Measurements from ENCODE around the gene ANKS1B.

The ANKS1B gene

GRCh38 chr12:99026332-99027054 is 958.2 kb downstream of the ANKS1B start:
- no peak for DNase-seq (ENCODE audit: low read depth, low spot score)

GRCh38 chr12:99024870-99025269 is 959.9 kb downstream of the ANKS1B start:
- no peak for DNase-seq (ENCODE audit: low read depth, low spot score)

GRCh38 chr12:99024191-99024590 is 960.5 kb downstream of the ANKS1B start:
- no peak for DNase-seq (ENCODE audit: low read depth, low spot score)

- DNase-seq (ENCODE audit: low read depth, low spot score) = no peak
Measured at GRCh38 chr12:99020871-99021270, 963.9 kb downstream of the ANKS1B start.

- no peak for DNase-seq (ENCODE audit: low read depth, low spot score)
Measured at GRCh38 chr12:99019798-99020197, 964.9 kb downstream of the ANKS1B start.

GRCh38 chr12:99017971-99018370 is 966.8 kb downstream of the ANKS1B start:
- no peak for DNase-seq (ENCODE audit: low read depth, low spot score)

- no peak for DNase-seq (ENCODE audit: low read depth, low spot score)
Measured at GRCh38 chr12:99009654-99010296, 975.0 kb downstream of the ANKS1B start.

- no peak for DNase-seq (ENCODE audit: low read depth, low spot score)
Measured at GRCh38 chr12:99005601-99006000, 979.1 kb downstream of the ANKS1B start.

GRCh38 chr12:99004799-99005466 is 979.8 kb downstream of the ANKS1B start:
- no peak for DNase-seq (ENCODE audit: low read depth, low spot score)

GRCh38 chr12:99002731-99003130 is 982.0 kb downstream of the ANKS1B start:
- DNase-seq (ENCODE audit: low read depth, low spot score) = no peak

GRCh38 chr12:99002156-99002555 is 982.6 kb downstream of the ANKS1B start:
- DNase-seq (ENCODE audit: low read depth, low spot score) = no peak

- DNase-seq (ENCODE audit: low read depth, low spot score) = no peak
Measured at GRCh38 chr12:98999559-98999958, 985.2 kb downstream of the ANKS1B start.

- no peak for DNase-seq (ENCODE audit: low read depth, low spot score)
Measured at GRCh38 chr12:98998697-98999299, 985.9 kb downstream of the ANKS1B start.

GRCh38 chr12:98997899-98998298 is 986.8 kb downstream of the ANKS1B start:
- no peak for DNase-seq (ENCODE audit: low read depth, low spot score)

GRCh38 chr12:98990648-98991047 is 994.1 kb downstream of the ANKS1B start:
- no peak for DNase-seq (ENCODE audit: low read depth, low spot score)

GRCh38 chr12:98985156-98985555 is 999.6 kb downstream of the ANKS1B start:
- DNase-seq (ENCODE audit: low read depth, low spot score) = no peak

GRCh38 chr12:98983647-98984046 is 1001.1 kb downstream of the ANKS1B start:
- no peak for DNase-seq (ENCODE audit: low read depth, low spot score)

- DNase-seq (ENCODE audit: low read depth, low spot score) = no peak
Measured at GRCh38 chr12:98980508-98980907, 1004.2 kb downstream of the ANKS1B start.

- DNase-seq (ENCODE audit: low read depth, low spot score) = no peak
Measured at GRCh38 chr12:98977186-98977585, 1007.5 kb downstream of the ANKS1B start.

- no peak for DNase-seq (ENCODE audit: low read depth, low spot score)
Measured at GRCh38 chr12:98974767-98975381, 1009.9 kb downstream of the ANKS1B start.

- no peak for DNase-seq (ENCODE audit: low read depth, low spot score)
Measured at GRCh38 chr12:98973395-98973794, 1011.3 kb downstream of the ANKS1B start.

GRCh38 chr12:98970950-98971349 is 1013.8 kb downstream of the ANKS1B start:
- no peak for DNase-seq (ENCODE audit: low read depth, low spot score)

Measured in activated CD4-positive, CD25-positive, alpha-beta regulatory T cell treated with anti-CD3 and anti-CD28 coated beads, Interleukin-2, amount 50 U/mL, for 16 hours (primary cell).